Ovary (tissue), 3 donors: ENCODE data around the gene HECTD3.

Source experiments
- POLR2A ChIP-seq: fragments of 450-650 bp; IDR thresholded peaks from one replicate; pipeline ENCODE4 v1.6.1; 2017; ENCODE audit warnings: antibody characterized with exemption, mild to moderate bottlenecking, moderate library complexity
- TF ChIP-seq, protein P1 (sequence below), 3 donors: fragments of 450-650 bp in 2 of 3; fragments of 200-600 bp in 1 of 3; IDR thresholded peaks; one replicate each; pipeline versions ENCODE4 v1.5.1 to v1.8.0; 2016 to 2022; ENCODE audit warnings: antibody characterized with exemption in 3 of 3, mild to moderate bottlenecking in 1 of 3
- donor health status: DM: no; HTN: no; CAD: no.

DNA sequence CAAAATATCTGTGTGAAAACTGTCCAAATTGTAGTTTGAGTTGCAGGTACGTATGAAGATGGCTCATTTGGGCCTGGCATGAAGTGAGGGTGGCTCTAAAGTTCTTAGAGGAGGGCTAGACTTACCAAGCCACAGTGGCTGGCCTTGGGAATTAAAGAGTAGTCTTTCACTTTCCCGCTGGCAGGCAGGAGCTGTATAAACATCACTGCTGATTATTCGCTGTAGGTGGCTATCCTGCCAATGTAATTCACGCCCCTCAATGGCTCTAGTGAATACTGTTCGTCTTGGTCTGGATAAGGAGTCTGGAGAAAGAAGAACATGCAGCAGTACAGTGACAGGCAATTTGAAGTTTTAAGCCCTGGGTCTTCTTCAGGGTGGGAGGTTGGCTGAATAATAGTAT lies 32.0 kb upstream of the HECTD3 start:
- TF ChIP-seq, protein P1, sequence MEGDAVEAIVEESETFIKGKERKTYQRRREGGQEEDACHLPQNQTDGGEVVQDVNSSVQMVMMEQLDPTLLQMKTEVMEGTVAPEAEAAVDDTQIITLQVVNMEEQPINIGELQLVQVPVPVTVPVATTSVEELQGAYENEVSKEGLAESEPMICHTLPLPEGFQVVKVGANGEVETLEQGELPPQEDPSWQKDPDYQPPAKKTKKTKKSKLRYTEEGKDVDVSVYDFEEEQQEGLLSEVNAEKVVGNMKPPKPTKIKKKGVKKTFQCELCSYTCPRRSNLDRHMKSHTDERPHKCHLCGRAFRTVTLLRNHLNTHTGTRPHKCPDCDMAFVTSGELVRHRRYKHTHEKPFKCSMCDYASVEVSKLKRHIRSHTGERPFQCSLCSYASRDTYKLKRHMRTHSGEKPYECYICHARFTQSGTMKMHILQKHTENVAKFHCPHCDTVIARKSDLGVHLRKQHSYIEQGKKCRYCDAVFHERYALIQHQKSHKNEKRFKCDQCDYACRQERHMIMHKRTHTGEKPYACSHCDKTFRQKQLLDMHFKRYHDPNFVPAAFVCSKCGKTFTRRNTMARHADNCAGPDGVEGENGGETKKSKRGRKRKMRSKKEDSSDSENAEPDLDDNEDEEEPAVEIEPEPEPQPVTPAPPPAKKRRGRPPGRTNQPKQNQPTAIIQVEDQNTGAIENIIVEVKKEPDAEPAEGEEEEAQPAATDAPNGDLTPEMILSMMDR (IDR thresholded peaks at IDR 0.05), result no peak
- TF ChIP-seq POLR2A, result no peak
